SK-N-MC (cell line): Measurements from ENCODE around the gene DMAC2.
"Not testable (repeated sequence)": the region's sequence is repeated elsewhere in the genome, so short reads cannot be mapped to it uniquely, and the experiment has no call there.

Experiments
- DNase-seq: peaks from one replicate; pipeline ENCODE4 v3.0.0-alpha.2; 2011; ENCODE audit warnings: low read depth, low spot score
- H3K27ac ChIP-seq: fragments of 200-600 bp; sonication (generic); 2 replicates; pipeline ENCODE4 v1.5.1; 2016; ENCODE audit warnings: mixed run types
- H3K36me3 ChIP-seq: fragments of 200-600 bp; sonication (generic); 2 replicates; pipeline ENCODE4 v1.6.1; 2017; ENCODE audit warnings: antibody characterized with exemption, low read length, mixed read lengths; ENCODE audit not compliant: insufficient read depth
- H3K4me3 ChIP-seq: fragments of 200-600 bp; sonication (generic); 2 replicates; pipeline ENCODE4 v1.5.1; 2016
- H3K9ac ChIP-seq: fragments of 200-600 bp; sonication (generic); 2 replicates; pipeline ENCODE4 v1.8.0; 2017; ENCODE audit warnings: mixed run types, mixed read lengths; ENCODE audit not compliant: insufficient read length
- H3K9me3 ChIP-seq: fragments of 200-600 bp; sonication (generic); 2 replicates; pipeline ENCODE4 v1.6.1; 2017; ENCODE audit warnings: low read depth, mild to moderate bottlenecking, antibody characterized with exemption, low read length, moderate library complexity, mixed read lengths
- EZH2 ChIP-seq: fragments of 200-600 bp; sonication (generic); IDR thresholded peaks from one replicate; pipeline ENCODE4 v1.6.1; 2017; ENCODE audit warnings: antibody characterized with exemption
- FOXP2 ChIP-seq: optimal IDR thresholded peaks from 2 replicates; pipeline ENCODE3; 2011; ENCODE audit warnings: mild to moderate bottlenecking, moderate library complexity; ENCODE audit not compliant: insufficient read depth; ENCODE audit errors: extremely low read length, control extremely low read depth
- POLR2AphosphoS5 ChIP-seq: IDR thresholded peaks from 2 replicates; pipeline ENCODE4 v1.6.1; 2012; ENCODE audit warnings: mild to moderate bottlenecking, low read depth, low read length, borderline replicate concordance

Gene DMAC2

DNA sequence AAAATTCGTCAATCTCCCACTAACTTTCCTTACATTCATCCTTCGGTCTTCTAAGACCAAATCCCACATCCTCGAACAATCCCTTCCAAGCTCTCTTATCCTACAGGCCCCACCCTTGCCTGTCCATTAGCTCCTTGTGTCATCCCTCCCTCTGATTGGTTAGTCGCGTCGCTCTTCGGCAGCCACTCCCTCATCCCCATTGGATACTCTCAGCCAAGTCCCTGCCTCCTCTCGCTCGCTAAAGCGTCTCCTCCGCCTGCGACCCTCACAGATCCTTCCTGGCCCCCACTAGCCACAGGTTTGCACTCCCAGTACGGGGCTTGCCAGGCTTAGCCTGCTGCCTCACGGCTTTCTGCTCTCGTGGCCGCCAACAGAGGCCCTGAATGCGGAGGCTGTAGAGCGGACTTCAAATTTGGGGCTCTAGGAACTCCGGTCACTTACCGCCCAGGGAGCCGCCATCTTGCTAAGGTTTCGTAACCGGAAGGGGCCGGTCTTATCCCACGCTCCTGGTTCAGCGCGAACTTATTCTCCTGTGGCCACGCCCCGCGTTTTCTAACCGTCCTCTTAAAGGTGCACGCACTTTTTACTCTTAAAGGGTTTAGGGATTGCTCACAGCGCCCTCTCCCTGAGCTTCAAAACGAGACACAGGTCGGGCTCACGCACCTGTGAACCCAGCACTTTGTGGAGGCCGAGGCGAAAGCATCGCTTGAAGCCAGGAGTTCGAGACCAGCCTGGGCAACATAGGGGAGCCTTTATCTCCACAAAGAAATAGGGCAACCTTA is at the start of gene DMAC2:
TSS of gene DMAC2 (minus strand) at position 472 of the 782 bp plus-strand sequence. CDS start at position 459, 13 bp downstream.
- H3K27ac ChIP-seq: peak within 1 kb of the TSS; percentile 97
- peak within 1 kb of the TSS; percentile 93 for H3K9ac ChIP-seq
- peak within 1 kb of the TSS; percentile 100 for H3K4me3 ChIP-seq
- no peaks in the 10 kb centered on the region for H3K9me3 ChIP-seq
- peak; percentile 97 for DNase-seq
- TF ChIP-seq POLR2AphosphoS5: peak; percentile 95
- peak; percentile 75 for TF ChIP-seq FOXP2
- no peak for TF ChIP-seq EZH2
- peaks cover 11% of the 10 kb centered on the region; the same call in 1 of the 2 replicates for H3K36me3 ChIP-seq

DNA sequence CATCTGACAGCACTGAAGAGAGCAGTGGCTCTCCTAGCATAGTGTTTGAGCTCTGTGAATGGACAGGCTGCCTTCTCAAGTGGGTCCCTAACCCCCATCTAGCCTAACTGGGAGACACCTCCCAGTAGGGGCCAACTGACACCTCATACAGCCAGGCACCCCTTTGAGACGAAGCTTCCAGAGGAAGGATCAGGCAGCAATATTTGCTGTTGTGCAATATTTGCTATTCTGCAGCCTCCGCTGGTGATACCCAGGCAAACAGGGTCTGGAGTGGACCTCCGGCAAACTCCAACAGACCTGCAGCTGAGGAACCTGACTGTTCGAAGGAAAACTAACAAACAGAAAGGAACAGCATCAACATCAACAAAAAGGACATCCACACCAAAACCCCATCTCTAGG is 47.2 kb upstream of the DMAC2 start:
- not testable (repeated sequence) for H3K9ac ChIP-seq, DNase-seq, H3K9me3 ChIP-seq, H3K27ac ChIP-seq, H3K36me3 ChIP-seq, H3K4me3 ChIP-seq

DNA sequence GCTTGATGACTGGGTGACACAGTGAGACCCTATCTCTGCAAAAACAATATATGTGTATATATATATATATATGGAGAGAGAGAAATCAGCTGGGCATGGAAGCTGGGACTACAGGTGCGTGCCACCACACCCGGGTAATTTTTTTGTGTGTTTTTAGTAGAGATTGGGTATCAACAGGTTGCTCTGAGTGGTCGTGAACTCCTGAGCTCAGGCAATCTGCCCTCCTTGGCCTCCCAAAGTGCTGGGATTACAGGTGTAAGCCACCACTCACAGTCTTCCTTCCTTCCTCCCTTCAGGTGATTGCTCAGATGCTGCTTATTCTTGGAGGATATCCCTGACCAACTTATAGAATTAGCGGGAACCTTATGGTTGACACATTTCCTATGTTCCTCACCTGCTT is 45.1 kb upstream of the DMAC2 start:
- no peaks in the 10 kb centered on the region for H3K36me3 ChIP-seq
- H3K4me3 ChIP-seq: no peak overlapping the region
- H3K27ac ChIP-seq: no peak overlapping the region
- no peaks in the 10 kb centered on the region for H3K9me3 ChIP-seq
- H3K9ac ChIP-seq: no peak overlapping the region
- DNase-seq: no peak
- no peak for TF ChIP-seq FOXP2
- TF ChIP-seq POLR2AphosphoS5: no peak
- no peak for TF ChIP-seq EZH2

DNA sequence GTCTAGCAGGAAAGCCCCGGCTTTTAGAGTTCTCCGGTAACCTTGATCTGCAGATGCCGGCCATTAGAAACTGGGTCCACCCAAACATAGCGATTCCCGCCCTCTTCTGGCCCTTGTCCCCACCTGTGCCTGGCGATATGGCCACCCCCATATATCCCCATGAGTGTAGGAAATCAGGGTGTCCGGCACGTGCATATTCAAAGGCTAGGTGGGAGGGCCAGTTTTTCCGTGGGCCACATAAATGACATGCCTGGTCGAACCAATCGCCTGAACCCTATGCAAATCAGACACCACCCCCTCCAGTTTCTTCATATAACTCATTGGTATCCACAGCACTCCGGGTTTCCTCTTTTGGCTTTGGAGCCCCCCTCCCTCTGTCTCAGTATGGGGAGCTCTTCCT is 40.6 kb upstream of the DMAC2 start:
- Histone ChIP-seq H3K27ac (no peak overlapping the region), H3K36me3 (no peaks in the 10 kb centered on the region), H3K4me3 (no peak overlapping the region), H3K9ac (no peak overlapping the region), H3K9me3 (no peaks in the 10 kb centered on the region)
- TF ChIP-seq EZH2: no peak
- TF ChIP-seq POLR2AphosphoS5: no peak
- TF ChIP-seq FOXP2: no peak
- DNase-seq: no peak

DNA sequence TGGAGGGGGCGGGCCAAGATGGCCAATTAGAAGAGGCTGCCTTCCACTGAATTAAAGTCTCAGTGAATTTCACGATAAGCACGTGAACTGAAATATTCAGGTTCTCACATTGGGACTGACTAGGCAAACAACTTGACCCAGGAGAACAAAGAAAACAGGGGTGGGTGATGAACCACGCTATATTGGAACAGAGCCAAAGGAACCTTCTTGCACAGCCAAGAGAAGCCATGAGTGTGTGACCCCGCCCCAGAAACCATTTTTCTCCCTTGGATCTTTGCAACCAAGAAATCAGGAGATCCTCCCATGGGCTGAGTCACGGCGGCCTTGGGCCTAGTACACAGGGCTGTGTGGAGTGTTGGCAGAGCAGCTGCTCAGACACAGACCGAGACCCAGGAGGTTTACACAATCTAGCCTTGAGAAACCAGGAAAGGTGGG is 40.1 kb upstream of the DMAC2 start:
- no peak for TF ChIP-seq FOXP2
- no peak for TF ChIP-seq POLR2AphosphoS5
- TF ChIP-seq EZH2: no peak
- no peaks in the 10 kb centered on the region for H3K9me3 ChIP-seq
- no peak overlapping the region for H3K27ac ChIP-seq
- H3K4me3 ChIP-seq: no peak overlapping the region
- DNase-seq: no peak
- no peak overlapping the region for H3K9ac ChIP-seq
- no peaks in the 10 kb centered on the region for H3K36me3 ChIP-seq

DNA sequence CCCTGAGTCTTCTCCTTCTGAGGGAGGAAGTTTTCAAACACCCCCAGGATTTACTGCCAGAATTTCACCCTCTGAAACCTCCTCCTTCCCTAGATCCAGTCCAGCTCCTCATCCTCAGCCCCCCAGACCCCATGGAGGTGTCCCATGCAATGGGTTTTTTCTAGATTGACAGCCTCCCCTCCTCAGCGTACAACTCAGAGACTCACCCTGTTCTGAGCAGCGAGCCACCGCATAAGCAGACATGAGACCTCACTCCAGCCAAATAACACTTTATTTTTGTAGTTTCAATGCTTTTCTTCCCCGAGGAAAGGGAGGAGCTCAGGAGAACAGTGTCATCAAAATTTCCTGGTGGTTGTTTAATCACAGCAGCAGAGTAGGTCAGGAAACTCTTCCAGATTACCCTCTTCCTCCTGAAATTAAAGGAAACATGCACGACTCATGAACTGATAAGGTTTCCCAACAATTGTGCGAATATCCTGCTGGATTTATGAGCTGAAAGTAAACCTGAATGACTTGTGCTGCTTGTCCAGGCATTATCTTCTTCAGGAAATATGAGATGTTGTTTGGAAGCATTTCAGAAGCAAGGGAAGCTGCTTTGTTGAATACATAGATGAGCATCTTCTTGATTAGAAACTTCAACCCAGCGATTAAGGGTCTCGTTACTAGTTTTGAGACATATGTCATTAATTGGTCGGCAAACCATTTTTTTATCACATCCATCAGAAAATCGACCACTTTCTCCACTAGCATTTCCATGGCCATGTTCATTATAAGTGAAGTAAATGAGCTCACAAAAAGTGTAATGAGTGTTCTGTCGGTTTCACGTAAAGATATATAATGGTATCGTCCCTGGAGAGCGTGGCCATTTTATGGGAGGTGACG is 39.4 kb upstream of the DMAC2 start:
- Histone ChIP-seq H3K4me3 (no peak overlapping the region), H3K27ac (no peak overlapping the region), H3K9me3 (no peaks in the 10 kb centered on the region), H3K9ac (no peak overlapping the region), H3K36me3 (no peaks in the 10 kb centered on the region)
- TF ChIP-seq EZH2: no peak
- TF ChIP-seq FOXP2: no peak
- no peak for TF ChIP-seq POLR2AphosphoS5
- DNase-seq: no peak

DNA sequence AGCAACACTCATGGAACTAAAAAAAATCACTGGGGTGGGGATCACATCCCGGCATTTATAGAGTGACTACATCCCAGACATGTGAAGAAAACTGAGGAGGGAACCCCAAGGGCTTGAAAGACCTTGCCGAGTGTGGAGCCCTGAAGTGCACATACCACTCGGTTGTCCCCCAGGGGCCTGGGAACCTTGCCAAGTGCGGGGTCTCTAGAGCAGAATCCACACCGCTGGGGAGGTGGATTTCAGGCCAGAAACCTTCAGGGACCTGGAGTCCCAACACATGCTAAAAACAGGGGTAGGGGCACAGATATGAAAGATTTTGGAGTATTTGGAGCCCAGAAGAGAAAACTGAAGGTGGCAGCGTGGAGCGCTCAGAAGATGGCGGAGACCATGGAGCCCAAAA is 38.5 kb upstream of the DMAC2 start:
- Histone ChIP-seq H3K4me3 (no peak overlapping the region), H3K9ac (no peak overlapping the region), H3K9me3 (no peaks in the 10 kb centered on the region), H3K27ac (no peak overlapping the region), H3K36me3 (no peaks in the 10 kb centered on the region)
- no peak for TF ChIP-seq POLR2AphosphoS5
- TF ChIP-seq EZH2: no peak
- no peak for TF ChIP-seq FOXP2
- no peak for DNase-seq

DNA sequence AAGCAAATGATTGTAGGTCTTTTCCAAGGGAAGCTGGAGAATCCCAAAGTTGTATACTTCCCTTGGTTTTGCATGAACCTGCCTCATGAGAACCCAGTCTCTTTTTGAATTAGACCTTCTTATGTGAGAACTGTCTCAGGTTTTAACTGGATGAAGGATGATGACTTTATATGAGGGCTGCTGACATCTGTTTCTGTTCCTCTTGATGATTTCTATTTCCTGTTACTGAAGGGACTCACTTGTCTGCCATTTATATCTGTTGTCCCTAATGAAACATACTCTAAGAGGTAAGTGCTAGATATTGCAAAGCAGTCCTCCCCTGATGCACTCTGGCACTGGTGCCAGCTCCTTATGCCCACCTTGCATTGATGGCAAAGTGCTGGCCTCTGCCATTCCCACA is 36.9 kb upstream of the DMAC2 start:
- TF ChIP-seq EZH2: no peak
- no peak for TF ChIP-seq FOXP2
- no peak for TF ChIP-seq POLR2AphosphoS5

DNA sequence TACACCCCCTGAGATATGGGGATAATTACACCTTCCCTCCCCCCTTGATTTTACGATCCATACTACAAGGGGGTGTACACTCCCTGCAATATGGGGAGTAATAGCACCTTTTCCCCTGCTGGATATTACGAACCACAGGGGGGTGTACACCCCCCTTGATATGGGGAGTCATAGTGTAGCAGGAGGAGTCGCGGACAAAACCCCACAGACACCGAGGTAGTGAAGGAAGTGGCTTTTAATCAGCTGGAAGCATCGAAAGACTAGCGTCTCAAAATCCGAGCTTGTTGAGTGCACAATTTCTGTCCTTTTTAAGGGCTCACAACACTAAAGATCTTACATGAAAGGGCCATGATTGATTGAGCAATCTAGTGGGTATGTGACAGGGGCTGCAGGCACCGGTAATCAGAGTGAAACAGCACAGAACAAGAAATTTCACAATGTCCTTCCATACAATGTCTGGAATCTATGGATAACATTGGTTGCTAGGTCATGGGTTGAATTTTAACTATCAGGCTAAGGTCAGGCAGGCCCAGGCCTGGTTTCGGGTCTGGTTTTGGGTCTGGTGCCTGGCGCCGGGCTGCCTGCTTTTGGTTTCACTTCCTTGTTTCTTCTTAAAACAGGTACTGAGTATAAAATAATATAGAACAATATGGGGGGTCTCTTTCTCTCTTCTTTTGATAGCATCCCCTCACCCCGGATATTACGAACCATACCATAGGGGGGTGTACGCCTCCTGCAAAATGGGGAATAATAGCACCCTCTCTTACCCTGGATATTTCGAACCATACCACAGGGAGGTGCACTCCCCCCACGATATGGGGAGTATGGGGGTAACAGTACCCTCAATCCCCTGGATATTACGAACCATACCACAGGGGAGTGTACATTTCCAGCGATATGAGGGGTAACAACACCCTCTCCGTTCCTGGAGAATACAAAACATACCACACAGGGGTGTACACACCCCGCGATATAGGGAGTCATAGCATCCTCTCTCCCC is 23.8 kb upstream of the DMAC2 start:
- not testable (repeated sequence) for H3K9me3 ChIP-seq, H3K9ac ChIP-seq, H3K36me3 ChIP-seq, H3K27ac ChIP-seq, H3K4me3 ChIP-seq, DNase-seq

More for the DNA sequence above, 36.9 kb upstream of the DMAC2 start:
- Histone ChIP-seq H3K27ac (no peak overlapping the region), H3K9ac (no peak overlapping the region), H3K9me3 (no peaks in the 10 kb centered on the region), H3K36me3 (no peaks in the 10 kb centered on the region), H3K4me3 (no peak overlapping the region)
- DNase-seq: no peak
